Lung (tissue), 12 donors: ENCODE data around the gene ERI3. TPM values are rescaled to one million over a fixed set of nuclear protein-coding genes. Genes with fewer than 3 reads are reported as not detected.

Experiments used
- ATAC-seq: fragments of 200-7000 bp; cut with Tn5 transposase; one replicate; pipeline ENCODE4 v1.9.1; 2020; ENCODE audit warnings: moderate number of reproducible peaks; ENCODE audit not compliant: insufficient read depth, low FRiP score
- DNase-seq, 3 donors: peaks; one replicate each; pipeline ENCODE4 v3.0.0-alpha.2; 2013 to 2017
- H3K27ac ChIP-seq, 2 donors: one replicate each; pipeline ENCODE4 v1.5.1; 2013; ENCODE audit warnings: mild to moderate bottlenecking in 2 of 2, moderate library complexity in 2 of 2, control low read depth in 1 of 2, inconsistent platforms in 1 of 2, low read depth in 1 of 2, low read length in 1 of 2
- H3K27me3 ChIP-seq, 3 donors: one replicate each; pipeline ENCODE4 v1.5.1; 2013; ENCODE audit warnings: low read length in 2 of 3; ENCODE audit not compliant: control insufficient read depth in 3 of 3, insufficient read depth in 3 of 3
- H3K36me3 ChIP-seq, 4 donors: one replicate each; pipeline ENCODE4 v1.5.1; 2013; ENCODE audit warnings: low read length in 4 of 4, mild to moderate bottlenecking in 1 of 4, moderate library complexity in 1 of 4; ENCODE audit not compliant: control insufficient read depth in 4 of 4, insufficient read depth in 4 of 4
- H3K4me1 ChIP-seq, 5 donors: one replicate each; pipeline ENCODE4 v1.5.1; 2013; ENCODE audit warnings: low read length in 5 of 5, mild to moderate bottlenecking in 2 of 5, moderate library complexity in 1 of 5; ENCODE audit not compliant: control insufficient read depth in 5 of 5, insufficient read depth in 5 of 5
- H3K4me3 ChIP-seq: one replicate; pipeline ENCODE4 v1.5.1; 2013; ENCODE audit warnings: mild to moderate bottlenecking, control low read depth, moderate library complexity
- H3K9ac ChIP-seq, 2 donors: one replicate each; pipeline ENCODE4 v1.5.1; 2013; ENCODE audit warnings: low read length in 2 of 2, control low read depth in 1 of 2; ENCODE audit not compliant: insufficient read depth in 1 of 2
- H3K9me3 ChIP-seq, 4 donors: one replicate each; pipeline ENCODE4 v1.5.1; 2013; ENCODE audit warnings: low read length in 3 of 4, mild to moderate bottlenecking in 1 of 4, moderate library complexity in 1 of 4; ENCODE audit not compliant: control insufficient read depth in 4 of 4, insufficient read depth in 3 of 4
- CTCF ChIP-seq: IDR thresholded peaks from 2 replicates; pipeline ENCODE4 v1.5.1; 2012; ENCODE audit warnings: mild to moderate bottlenecking; ENCODE audit errors: control extremely low read depth, extremely low read depth
- WGBS, 2 donors: extraction: QIAGEN DNeasy Blood & Tissue Kit; methylation state at CpG; one replicate each; pipeline ENCODE4 v1.1.7; 2013; 5-methylcytosine and 5-hydroxymethylcytosine counted together
- polyA plus RNA-seq, 2 donors: library from polyadenylated mRNA; stranded (reverse); fragments of 200-250 nt; gene quantifications; one replicate each; pipeline ENCODE4 v1.2.1, GENCODE V29; 2013
- total RNA-seq, 2 donors: library from RNA; depleted of rRNA in 1 of 2; stranded (reverse); fragments of >200 nt in 1 of 2; gene quantifications; one replicate each; pipeline ENCODE4 v1.2.1, GENCODE V29; 2014 to 2021
- donor health status: control.
- donor health status: control.
- donor health status: Bipolar disorder and iron deficiency.
- donor health status: healthy.
- donor health status: DM: yes; HTN: yes; CAD: no.

The ERI3 gene
- total and polyA plus RNA-seq, 4 donors: 26.6 to 56.2 (median 40.8) TPM

GRCh38 chr1:44275296-44275962 lies 79.6 kb downstream of the ERI3 start:
- H3K36me3 ChIP-seq: no peaks in the 10 kb centered on the region
- peaks cover 0 to 12% (median 6%) of the 10 kb centered on the region in 5 donors for H3K4me1 ChIP-seq
- DNase-seq (no peak), ATAC-seq (no peak)
- H3K27me3 ChIP-seq: no peaks in the 10 kb centered on the region
- no peak overlapping the region for H3K9ac ChIP-seq
- H3K27ac ChIP-seq: no peak overlapping the region
- WGBS, 2 donors: 83 to 86% methylated on average over 6 of the region's 6 CpGs
- H3K4me3 ChIP-seq: no peak overlapping the region
- TF ChIP-seq CTCF: no peak
- H3K9me3 ChIP-seq: no peaks in the 10 kb centered on the region

- no peak for DNase-seq
- Histone ChIP-seq H3K4me1 (peaks cover 0 to 12% (median 6%) of the 10 kb centered on the region in 5 donors), H3K27me3 (no peaks in the 10 kb centered on the region), H3K36me3 (no peaks in the 10 kb centered on the region), H3K9ac (no peak overlapping the region), H3K9me3 (no peaks in the 10 kb centered on the region), H3K27ac (no peak overlapping the region), H3K4me3 (no peak overlapping the region)
- TF ChIP-seq CTCF: no peak
- no peak for ATAC-seq
- WGBS, 2 donors: 87 to 92% methylated on average over 6 of the region's 6 CpGs
Observed at GRCh38 chr1:44273560-44274350, 81.3 kb downstream of the ERI3 start.

- H3K36me3 ChIP-seq: no peaks in the 10 kb centered on the region
- peaks cover 0 to 12% (median 6%) of the 10 kb centered on the region in 5 donors for H3K4me1 ChIP-seq
- H3K27ac ChIP-seq: no peak overlapping the region
- H3K27me3 ChIP-seq: no peaks in the 10 kb centered on the region
- no peak for TF ChIP-seq CTCF
- 81 to 90% methylated on average over 3 of the region's 3 CpGs for WGBS, 2 donors
- no peak for ATAC-seq
- no peak for DNase-seq
- H3K4me3 ChIP-seq: no peak overlapping the region
- no peak overlapping the region for H3K9ac ChIP-seq
- no peaks in the 10 kb centered on the region for H3K9me3 ChIP-seq
Observed at GRCh38 chr1:44272992-44273391, 82.1 kb downstream of the ERI3 start.
